A172 (cell line): ENCODE results near the gene ODAD2. TPM values are rescaled to one million over a fixed set of nuclear protein-coding genes. Genes with fewer than 3 reads are reported as not detected.
"Not testable (repeated sequence)": the region's sequence is repeated elsewhere in the genome, so short reads cannot be mapped to it uniquely, and the experiment has no call there.

Experiments
- DNase-seq: peaks from one replicate; pipeline ENCODE4 v3.0.0-alpha.2; 2015; ENCODE audit warnings: low spot score
- total RNA-seq: library from RNA; depleted of rRNA; stranded (reverse); fragments of >200 nt; shearing (Covaris generic); gene quantifications from 2 replicates; pipeline ENCODE4 v1.2.3, GENCODE V29; 2014

The ODAD2 gene
- total RNA-seq, 1 experiment from 2014 or later: 63.0 TPM

DNA sequence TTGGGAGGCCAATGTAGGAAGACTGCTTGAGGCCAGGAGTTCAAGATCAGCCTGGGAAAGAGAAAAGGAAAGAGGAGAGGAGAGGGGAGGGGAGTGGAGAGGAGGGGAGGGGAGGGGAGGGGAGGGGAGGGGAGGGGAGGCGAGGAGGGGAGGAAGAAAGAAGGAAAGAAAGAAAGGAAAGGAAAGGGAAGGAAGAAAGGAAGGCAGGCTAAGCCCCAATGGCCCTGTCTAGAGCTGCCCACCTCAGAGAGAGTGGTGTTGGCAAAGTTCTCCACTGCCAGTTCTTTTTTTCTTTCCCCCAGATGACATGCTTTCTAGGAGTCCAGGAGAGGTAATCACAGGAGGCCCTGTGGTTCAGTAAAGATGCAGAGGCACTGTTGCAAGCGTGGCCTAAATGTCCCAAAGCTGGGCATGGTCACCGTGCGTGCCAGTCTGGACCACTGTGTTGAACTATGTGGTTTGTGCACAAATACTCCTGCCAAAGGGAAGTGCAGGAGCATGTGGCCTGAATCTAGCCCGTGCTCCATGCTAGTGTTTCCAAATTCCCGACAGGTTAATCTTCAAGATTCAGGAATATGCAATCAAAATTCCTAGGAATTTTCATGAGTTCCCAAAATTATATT lies 39.7 kb downstream of the ODAD2 start:
- DNase-seq: no peak

DNA sequence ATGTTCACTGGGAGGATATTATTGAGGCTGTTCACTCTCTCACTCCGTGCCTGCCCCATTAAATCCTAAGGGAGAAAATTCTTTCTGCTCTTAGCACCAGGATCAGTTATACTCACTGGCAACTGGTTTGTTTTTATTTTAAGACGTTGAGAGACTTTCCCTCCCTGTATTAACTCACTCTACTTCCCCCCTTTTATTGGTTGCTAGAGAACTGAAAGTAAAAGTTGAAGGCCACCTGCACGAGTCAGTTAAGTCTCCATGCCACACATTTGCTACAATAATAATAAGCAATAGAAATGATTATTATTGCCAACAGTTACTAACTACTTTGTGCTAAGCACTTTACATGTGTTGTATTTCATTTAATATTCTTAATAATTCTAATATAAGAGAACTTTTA lies 40.5 kb downstream of the ODAD2 start:
- not testable (repeated sequence) for DNase-seq

DNA sequence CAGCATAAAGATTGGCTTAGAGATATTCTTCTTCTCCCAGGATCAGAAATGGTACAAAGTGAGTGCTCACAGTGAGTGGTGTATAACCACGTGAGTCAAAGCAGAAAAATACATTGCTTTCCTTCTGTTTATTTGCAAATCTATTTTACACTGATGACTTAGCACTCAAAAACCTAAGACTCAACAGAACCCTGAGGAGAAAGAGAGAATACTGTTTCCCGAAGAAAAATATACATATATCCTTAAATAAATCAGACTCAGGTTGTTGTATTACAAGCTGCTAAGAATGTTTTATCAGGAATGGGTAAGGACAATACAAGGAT lies 48.7 kb downstream of the ODAD2 start:
- no peak for DNase-seq

DNA sequence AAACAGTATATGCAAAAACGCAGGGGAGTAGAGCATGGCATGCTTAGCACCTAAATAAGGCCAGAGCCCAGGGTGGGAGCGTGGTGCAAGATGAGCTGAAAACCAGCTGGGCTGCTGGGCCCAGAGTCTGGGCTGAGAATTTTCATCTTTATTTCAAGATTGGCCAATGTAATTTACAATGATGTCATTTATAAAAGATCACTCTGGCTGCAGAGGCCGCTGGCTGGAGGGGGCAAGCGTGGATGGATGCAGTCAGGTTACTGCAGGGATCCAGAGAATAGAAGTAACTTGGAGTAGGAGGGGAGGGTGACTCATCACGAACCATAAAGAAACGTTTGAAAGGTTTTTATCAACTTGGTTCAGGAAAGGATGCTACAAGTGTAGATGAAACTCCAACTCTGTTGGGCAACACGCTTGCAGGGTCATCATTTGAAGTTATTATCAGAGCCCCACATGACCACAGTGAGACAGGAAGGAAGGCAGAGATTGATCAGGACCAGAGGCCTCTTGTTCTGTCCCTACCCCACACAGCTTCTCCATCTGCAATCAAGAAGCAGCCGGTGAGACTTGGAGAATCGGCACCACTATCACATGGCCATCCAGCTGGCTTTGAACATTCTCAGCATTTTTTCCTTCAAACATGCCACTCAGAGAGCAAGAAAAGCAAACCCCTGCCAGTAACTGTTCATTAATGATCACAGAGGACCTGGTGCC lies 49.2 kb downstream of the ODAD2 start:
- DNase-seq: peak; percentile 33

DNA sequence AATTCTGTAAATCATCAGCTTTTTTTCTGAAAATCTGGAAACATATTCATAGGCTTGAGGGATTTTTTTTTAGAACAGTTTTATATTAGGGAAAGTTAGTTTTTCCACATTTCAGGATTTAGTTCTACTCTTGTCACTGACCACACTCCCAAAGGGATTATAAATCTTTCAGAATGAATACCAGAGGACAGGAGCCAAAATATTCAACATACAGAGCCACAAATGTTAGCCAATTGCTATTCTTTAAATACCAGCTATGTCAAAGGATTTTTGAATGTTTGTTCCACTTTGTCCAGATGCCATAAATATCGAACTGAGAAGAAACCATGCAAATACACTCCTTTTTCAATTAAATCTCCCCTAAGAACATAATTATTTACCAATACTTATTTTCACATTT lies 50.7 kb downstream of the ODAD2 start:
- no peak for DNase-seq

DNA sequence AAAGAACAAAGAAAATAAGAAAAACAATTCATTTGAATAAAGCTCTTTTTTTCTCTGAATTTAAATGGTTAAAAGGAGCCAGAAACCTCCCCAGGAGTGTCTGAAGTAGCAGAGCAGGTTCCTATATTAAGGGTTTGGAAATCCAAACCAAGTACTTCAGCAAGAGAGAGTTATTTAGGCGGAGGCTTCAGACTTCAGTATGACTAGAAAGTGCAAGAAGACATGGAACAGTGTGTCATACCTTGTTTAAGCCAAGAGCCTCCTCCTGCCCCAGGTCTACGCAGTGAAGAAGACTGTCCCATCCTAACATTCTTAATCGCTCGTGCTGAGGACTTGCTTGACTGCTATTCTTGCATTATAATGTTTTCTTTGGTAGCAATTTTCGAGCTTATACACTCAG lies 51.3 kb downstream of the ODAD2 start:
- DNase-seq: no peak

DNA sequence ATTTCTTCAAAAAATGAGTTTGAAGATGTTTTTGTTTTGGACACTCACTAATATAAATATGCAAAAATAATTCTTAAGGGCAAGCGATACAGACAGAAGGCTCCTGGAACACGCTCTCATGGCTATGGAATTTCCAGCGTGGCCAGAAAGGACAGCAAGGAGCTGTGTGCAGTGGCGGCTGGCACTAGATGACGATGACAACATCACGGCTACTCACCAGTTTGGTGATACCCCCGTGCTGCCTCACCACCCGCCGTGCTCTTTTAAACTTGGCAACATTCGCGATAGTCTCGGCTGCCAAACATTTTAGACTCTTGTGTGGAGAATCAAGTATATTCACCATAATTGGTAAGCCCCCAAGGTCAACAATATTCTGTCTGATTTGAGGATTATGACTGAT lies 54.9 kb downstream of the ODAD2 start:
- no peak for DNase-seq

DNA sequence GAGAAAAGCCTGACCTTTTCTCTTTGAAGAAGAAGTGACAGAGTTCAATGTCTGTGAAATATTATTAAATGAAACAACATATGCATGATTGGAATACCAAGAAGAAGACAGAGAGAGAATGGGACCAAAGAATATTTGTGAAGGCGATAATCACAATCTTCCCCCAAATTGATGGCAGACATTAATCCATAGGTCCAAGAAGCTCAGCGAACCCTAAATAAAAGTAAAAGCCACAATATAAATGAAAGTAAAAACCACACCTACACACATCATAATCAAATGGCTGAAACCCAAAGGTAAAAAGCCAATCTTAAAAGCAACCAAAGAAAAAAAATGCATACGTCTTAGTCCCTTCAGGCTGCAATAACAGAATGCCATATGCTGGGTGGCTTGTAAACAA lies 84.0 kb downstream of the ODAD2 start:
- DNase-seq: no peak

DNA sequence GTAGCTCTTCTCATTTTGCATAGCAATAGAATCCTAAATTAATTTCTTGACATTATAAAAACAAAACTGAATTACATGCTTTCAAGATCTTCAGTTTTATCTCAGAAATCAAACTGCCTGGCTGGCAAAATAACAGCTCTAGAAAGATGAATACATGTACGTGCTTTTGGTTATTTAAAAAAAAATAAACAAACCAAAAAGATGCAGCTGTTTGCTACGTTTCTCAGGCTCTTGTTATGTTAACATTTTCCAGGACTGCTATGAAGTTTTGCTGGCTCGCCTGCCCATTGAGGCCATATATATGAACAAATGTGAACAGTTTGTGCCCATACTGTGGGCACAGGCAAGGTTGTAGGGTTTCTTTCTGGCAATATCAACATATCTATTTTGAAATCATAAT lies 86.6 kb downstream of the ODAD2 start:
- no peak for DNase-seq

DNA sequence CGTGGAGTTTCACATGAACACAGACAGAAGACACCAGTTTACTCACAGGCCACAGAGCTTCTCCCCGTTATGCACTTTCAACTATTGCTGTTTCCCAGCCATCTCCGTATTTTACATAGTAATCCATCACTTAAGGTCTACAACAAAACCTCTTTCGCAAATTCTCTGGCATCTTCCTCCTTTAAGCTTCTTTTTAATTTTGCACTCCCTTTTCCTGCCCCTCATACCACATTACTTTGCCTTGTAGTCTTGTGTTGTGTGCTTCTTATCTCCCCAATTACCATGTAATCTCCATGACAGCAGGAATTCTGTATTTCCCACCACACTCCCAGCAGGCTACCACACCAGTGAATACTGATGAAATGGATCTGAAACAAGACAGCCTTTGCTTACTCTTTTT lies 87.3 kb downstream of the ODAD2 start:
- DNase-seq: no peak

DNA sequence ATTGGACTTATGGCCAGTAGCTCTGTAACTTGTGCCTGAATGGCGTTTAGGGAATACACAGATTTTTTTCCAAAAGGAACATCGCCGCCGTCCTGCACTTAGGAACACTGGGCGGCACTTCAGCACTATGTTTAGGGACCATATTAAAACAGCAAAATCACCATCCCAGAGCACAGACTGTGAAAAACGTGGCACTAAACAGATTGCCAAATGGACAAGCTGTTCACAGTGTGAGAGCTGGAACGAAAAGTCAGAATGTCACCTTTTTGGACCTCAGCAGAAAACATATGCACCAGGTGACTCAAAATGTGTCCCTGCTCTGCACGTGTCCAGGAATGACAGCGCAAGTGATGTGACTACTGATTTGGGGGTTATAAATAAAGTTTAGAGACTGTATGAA lies 87.9 kb downstream of the ODAD2 start:
- DNase-seq: no peak

DNA sequence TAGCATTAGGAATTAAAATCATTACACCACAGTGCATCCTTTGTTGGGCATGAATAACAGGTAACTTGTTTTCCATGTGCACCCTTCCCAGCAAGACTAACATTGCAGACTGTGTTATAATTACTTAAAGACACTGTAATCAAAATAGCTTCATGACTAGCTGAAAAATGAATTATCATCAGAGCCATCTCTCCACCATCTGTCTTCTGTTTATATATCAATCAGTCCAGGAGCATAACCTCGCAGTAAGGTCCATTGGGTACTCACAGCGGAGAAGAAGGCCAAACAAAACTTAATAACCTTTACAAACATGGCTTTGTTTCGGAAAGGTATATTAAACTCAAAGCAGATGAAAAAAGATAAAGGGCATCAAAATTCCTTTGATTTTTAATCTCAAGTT lies 90.6 kb downstream of the ODAD2 start:
- no peak for DNase-seq

DNA sequence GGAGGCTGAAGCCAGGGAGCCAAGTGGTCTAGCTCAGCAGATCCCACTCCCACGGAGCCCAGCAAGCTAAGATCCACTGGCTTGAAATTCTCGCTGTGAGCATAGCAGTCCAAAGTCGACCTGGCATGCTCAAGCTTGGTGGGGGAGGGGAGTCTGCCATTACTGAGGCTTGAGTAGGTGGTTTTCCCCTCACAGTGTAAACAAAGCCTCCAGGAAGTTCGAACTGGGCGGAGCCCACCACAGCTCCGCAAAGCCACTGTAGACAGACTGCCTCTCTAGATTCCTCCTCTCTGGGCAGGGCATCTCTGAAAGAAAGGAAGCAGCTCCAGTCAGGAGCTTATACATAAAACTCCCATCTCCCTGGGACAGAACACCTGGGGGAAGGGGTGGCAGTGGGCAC lies 99.4 kb downstream of the ODAD2 start:
- DNase-seq: peak; percentile 27

DNA sequence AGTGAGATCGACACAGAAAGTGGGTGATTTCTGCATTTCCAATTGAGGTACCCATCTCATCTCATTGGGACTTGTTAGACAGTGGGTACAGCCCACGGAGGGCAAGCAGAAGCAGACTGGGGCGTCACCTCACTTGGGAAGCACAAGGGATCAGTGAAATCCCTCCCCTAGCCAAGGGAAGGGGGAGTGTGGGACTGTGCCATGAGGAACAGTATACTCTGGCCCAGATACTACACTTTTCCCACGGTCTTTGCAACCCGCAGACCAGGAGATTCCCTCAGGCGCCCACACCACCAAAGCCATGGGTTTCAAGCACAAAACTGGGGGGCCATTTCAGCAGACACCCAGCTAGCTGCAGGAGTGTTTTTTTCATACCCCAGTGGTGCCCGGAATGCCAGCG lies 99.8 kb downstream of the ODAD2 start:
- DNase-seq: no peak

DNA sequence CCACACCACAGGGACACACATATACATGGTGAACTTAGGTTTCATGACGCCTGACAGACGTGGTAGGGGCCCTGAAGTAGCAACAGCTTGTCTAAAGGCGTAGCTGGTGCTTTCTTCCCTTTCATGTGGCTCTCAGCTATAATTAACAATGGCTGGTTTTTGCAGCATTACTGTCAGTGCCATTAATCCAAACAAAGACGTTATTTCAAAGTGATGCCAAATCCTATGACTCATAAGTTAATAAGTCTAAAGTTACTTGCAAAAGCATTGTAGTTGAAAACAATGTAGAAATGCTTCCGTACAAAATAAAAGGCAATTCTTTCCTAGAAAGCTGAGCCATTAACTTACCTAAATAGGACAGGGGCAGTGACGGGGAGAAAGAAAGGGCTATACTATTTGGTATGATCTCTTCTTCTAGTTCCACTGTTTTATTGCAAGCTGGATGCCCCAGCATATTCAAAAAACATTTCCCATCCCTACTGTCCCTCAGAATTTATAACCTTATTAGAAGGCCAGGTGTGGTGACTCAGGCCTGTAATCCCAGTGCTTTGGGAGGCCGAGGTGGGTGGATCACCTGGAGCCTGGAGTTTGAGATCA lies 105.4 kb downstream of the ODAD2 start:
- DNase-seq: peak; percentile 62

DNA sequence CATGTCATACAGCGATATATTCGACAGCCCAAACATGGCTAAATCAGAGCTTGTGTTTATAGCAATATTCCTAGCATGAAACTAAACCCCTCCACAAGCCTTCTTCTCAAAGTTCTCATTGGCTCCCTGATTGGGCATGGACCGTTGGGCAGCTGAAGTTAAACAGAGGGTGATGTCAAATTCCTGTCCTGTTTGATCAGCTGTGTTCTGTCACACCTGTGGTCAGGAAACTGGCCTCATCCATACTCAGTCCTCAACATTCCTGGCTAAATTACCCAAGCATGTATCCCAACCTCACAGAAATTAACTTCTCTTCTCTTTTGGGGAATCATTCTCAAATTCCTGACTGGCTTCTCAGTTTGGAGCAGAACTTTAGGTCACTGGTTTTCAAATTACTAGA lies 107.9 kb downstream of the ODAD2 start:
- no peak for DNase-seq

DNA sequence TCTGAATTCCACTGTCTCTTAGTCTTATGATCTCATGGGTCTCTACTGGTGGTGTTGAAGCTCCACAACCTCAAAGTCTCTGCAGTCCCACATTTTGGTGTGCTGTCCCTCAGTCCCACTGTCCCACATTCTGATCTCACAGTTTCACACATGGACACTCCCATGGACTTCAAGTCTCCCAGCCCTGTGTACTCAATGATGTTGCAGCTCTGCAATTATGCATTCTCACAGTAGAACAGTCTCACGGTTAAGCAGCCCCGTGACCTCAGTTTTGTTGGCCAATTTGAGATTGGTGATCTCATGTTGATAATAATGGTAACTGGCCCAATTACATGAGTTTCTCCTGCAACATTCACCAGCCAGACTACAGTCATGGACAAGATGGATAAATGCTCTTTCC lies 109.4 kb downstream of the ODAD2 start:
- DNase-seq: no peak

DNA sequence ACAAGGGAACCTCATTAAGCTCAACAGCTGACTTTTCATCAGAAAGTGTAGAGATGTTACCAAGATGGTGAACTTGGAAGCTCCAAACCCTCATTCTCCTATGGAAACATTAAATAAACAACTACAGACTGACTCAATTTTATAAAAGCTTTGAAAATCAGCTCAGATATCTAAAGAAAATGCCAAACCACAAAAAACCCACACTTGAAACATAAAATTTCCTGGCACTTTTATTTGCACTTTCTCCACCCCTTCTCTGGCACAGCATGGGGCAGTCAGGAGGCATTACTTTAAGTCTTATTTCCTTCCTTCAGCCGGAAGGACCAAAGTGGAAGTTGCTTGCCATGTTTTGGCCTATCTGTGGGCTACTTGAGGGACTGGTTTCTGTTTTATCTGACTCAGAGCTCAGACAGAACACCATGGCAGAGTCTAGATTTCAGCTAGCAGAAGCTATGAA lies 114.7 kb downstream of the ODAD2 start:
- DNase-seq: peak; percentile 24

DNA sequence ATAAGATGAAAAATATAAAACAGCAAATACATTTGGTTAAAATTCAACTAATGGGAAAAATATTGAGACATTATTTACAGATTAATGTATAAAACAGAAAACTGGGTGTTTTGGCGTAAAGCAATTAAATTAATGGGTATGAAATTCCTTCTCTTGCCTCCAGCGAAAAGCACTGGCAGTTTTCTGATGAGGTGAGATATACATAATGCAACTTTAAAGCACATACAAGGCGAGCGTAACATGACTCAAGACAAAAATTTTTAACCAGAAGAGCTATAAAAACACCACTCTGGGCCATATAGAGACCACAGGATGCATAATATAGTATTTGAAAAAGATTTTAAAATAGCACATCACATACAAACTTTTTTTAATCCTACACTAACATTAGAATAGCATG lies 120.6 kb downstream of the ODAD2 start:
- DNase-seq: no peak

DNA sequence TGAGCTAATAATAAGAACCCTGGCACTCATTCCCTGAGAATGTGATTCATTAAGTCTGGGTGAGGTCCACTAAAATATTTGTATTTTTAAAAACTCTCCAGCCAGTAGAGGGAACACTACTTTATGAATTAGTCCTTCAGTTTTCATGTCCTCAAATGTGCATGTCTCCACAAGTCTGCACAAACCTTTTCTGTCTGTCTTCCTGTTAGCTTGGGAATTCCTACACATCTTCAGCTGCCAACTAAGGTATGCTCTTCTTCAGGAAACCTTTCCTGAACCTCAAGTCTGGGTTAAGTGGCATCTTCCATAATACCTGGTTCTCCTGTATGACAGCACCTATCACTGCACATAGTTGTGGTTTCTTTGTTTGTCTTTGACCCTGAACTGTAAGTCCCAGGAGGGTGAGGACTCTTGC lies 133.7 kb downstream of the ODAD2 start:
- peak; percentile 6 for DNase-seq

DNA sequence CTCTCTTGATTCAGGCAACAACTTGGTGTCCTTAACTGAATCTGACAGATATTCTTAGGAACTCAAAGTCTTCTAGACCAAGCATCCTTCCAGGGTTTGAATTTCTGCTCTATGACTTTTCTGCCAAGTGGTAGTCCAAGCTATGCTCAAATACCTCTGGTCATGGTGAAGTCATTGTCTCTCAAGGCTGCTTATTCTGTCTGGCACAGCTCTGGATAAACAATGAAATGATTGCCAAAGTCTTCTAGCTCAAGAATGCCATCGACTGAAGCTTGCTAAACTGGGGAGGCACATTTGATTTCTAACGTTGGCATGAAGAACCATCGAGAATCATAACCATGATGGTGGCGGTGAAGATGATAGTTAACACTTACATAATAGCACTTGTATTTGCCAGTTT lies 137.1 kb downstream of the ODAD2 start:
- no peak for DNase-seq

DNA sequence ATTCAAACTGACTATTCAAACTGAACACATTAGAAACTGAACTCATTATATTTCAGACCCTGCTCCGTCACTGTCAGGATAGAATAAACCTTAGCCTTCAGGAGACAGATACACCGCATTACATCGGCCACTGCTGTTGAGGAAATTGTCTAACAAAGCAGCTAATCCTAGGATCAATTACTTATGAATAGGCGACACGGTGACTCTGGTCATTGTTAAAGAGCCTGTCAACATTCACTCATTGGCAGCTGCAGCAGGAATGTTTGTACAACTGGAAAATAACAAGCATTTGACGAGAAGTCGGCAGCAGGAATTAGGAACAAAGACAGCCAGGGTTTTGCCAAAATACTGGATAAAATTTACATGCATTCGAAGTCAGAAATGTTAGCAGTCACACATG lies 141.3 kb downstream of the ODAD2 start:
- DNase-seq: no peak

DNA sequence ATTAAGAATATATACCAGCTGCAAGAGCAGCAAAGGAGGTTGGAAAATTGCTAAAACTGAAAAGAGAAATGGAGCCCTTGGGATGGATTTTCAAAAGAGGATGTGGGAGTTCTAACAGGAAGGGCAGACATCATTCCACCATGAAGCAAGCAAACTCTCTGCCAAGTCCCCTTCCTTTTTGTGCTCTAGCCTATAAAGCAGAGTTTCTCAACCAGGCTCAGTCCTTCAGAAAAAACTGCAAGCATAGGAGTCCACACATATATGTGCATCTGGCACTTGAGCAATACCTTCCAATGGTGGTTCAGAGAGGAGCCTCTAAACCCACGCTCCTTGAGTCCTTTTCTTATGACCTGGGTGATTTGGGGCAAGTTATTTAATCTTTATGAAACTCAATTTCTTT lies 154.7 kb downstream of the ODAD2 start:
- no peak for DNase-seq

DNA sequence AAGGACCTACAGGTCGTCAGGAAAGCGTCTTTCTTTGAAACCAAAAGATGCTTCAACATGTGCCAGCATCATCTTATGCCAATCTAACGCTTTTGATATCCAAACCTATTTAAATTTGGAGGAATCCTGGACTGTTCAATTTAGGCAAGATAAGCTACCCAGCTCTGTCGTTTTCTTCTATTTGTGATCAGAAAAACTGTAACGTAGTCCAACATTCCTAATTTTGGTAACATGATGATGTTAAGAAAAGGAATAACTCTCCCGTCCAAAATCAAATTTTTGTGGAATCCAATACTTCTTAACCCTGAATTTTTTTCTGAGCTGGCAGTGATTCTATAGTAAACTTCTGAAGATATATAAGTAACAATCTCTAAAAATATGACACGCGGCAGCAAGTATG lies 160.0 kb downstream of the ODAD2 start:
- DNase-seq: no peak
